Measurements from ENCODE around the gene VPS45. TPM values are rescaled to one million over a fixed set of nuclear protein-coding genes. Genes with fewer than 3 reads are reported as not detected.

Gene VPS45
- total RNA-seq, 1 experiment from 2014 or later: 30.3 TPM

DNA sequence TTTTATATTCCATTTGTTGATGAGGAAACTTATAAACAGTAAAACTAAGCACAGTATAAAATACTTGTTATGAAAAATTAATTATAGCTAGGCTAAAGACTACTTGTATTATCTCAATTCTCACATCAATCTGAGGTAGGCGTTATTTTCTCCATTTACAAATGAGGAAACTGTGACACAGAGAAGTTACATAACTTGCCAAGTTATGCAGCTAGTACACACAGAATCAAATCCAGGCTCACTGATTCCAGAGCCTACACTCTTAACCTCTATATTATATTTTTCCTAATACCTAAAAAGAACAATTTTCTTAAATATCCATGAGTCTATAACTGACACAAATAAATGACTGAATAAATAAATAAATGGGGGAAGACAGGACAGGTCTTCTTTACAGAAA, 11.2 kb upstream of the VPS45 start:
- POLR2A ChIA-PET (ENCODE audit: unreplicated experiment): no interaction called here
- H3K4me2 ChIP-seq: no peak overlapping the region
- no peaks in the 10 kb centered on the region for H4K20me1 ChIP-seq (ENCODE audit: insufficient read depth)
- no TSS peak for BruUV-seq (replicated peaks)
- H3K9me2 ChIP-seq (ENCODE audit: insufficient read depth): no peaks in the 10 kb centered on the region
- H3K36me3 ChIP-seq (ENCODE audit: low read depth): no peaks in the 10 kb centered on the region
- no peak overlapping the region for H2AFZ ChIP-seq
- no peak for TF ChIP-seq EZH2 (IDR thresholded peaks at IDR 0.05; ENCODE audit: low read depth)
- TF ChIP-seq, protein P1, sequence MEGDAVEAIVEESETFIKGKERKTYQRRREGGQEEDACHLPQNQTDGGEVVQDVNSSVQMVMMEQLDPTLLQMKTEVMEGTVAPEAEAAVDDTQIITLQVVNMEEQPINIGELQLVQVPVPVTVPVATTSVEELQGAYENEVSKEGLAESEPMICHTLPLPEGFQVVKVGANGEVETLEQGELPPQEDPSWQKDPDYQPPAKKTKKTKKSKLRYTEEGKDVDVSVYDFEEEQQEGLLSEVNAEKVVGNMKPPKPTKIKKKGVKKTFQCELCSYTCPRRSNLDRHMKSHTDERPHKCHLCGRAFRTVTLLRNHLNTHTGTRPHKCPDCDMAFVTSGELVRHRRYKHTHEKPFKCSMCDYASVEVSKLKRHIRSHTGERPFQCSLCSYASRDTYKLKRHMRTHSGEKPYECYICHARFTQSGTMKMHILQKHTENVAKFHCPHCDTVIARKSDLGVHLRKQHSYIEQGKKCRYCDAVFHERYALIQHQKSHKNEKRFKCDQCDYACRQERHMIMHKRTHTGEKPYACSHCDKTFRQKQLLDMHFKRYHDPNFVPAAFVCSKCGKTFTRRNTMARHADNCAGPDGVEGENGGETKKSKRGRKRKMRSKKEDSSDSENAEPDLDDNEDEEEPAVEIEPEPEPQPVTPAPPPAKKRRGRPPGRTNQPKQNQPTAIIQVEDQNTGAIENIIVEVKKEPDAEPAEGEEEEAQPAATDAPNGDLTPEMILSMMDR (conservative IDR thresholded peaks at IDR 0.05): no peak
- H3K79me2 ChIP-seq (ENCODE audit: low read depth): no peaks in the 10 kb centered on the region
- DNase-seq: no peak
- no peaks in the 10 kb centered on the region for H3K27me3 ChIP-seq (ENCODE audit: insufficient read depth, low read depth)
- intact Hi-C loops (cut with micrococcal nuclease; ENCODE audit: unreplicated experiment): no loop called here
- no peaks in the 10 kb centered on the region; the same call in 1 of the 2 replicates for H3F3A ChIP-seq (ENCODE audit: insufficient read depth, low read depth)
- H3K27ac ChIP-seq: no peak overlapping the region
- no peak overlapping the region for H3K4me3 ChIP-seq
- peaks cover 15% of the 10 kb centered on the region for H3K4me1 ChIP-seq (replicated peaks; ENCODE audit: insufficient read depth)
- CTCF ChIA-PET: no interaction called here
- H3K9me3 ChIP-seq (ENCODE audit: insufficient read depth, low read depth): no peaks in the 10 kb centered on the region

DNA sequence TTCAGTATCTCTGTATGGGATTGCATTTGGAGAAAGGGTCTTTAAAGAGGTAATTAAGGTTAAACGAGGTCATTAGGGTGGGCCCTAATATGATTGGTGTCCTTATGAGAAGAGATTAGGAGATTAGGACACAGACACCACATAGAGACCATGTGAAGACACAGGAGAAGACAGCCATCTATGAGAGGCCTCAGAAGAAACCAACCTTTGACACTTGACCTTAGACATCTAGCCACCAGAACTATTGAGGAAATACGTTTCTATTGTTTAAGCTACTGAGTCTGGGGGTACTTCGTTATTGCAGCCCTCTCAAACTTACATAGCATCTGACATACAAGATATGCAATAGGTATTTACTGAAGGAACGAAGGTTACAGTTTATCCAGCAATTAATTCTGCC, 7.3 kb upstream of the VPS45 start:
- Histone ChIP-seq H3K9me2 (ENCODE audit: insufficient read depth) (no peaks in the 10 kb centered on the region), H4K20me1 (ENCODE audit: insufficient read depth) (no peaks in the 10 kb centered on the region), H3K4me1 (replicated peaks; ENCODE audit: insufficient read depth) (peaks cover 19% of the 10 kb centered on the region), H2AFZ (no peak overlapping the region), H3K27me3 (ENCODE audit: insufficient read depth, low read depth) (no peaks in the 10 kb centered on the region), H3K4me3 (no peak overlapping the region), H3K36me3 (ENCODE audit: low read depth) (no peaks in the 10 kb centered on the region), H3F3A (ENCODE audit: insufficient read depth, low read depth) (peaks cover 9% of the 10 kb centered on the region), H3K27ac (no peak overlapping the region), H3K9me3 (ENCODE audit: insufficient read depth, low read depth) (no peaks in the 10 kb centered on the region), H3K79me2 (ENCODE audit: low read depth) (peaks cover 19% of the 10 kb centered on the region), H3K4me2 (no peak overlapping the region)
- BruUV-seq (replicated peaks): no TSS peak
- TF ChIP-seq, protein P1 (conservative IDR thresholded peaks at IDR 0.05): no peak
- no peak for TF ChIP-seq EZH2 (IDR thresholded peaks at IDR 0.05; ENCODE audit: low read depth)
- intact Hi-C loops (cut with micrococcal nuclease; ENCODE audit: unreplicated experiment): no loop called here
- ChIA-PET CTCF (no interaction called here), POLR2A (ENCODE audit: unreplicated experiment) (interaction anchor here (0.6 kb wide), 1 partner anchor 170 kb away, joined by 3 read pairs; no protein-coding TSS in a partner anchor)
- DNase-seq: no peak

DNA sequence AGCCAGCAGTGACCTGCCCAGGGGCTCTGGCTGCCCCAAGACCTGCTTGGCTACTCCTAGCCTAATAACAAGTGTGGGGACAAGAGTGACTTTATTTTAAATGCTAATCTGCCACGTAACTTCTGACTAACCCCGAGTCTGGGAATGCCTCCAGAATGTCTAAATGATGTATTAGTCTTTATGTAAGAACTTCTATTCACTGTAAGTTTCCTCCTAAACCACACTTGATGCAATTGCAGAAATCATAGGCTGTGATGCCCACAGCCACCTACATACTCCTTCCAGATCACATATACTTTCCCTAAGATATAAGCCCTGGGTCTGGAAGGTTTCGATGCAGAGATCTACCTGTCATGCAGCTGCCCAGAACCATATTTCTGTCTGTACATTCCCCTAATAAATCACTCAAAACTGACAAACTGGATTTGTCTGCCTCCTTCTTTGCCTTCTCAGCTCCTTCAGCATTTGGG, 5.9 kb upstream of the VPS45 start:
- Histone ChIP-seq H3K4me3 (no peak overlapping the region), H2AFZ (no peak overlapping the region), H3K9me2 (ENCODE audit: insufficient read depth) (no peaks in the 10 kb centered on the region), H3K27ac (peak overlapping the region; percentile 81), H3K27me3 (ENCODE audit: insufficient read depth, low read depth) (no peaks in the 10 kb centered on the region), H3K9me3 (ENCODE audit: insufficient read depth, low read depth) (no peaks in the 10 kb centered on the region), H3F3A (ENCODE audit: insufficient read depth, low read depth) (peaks cover 19% of the 10 kb centered on the region), H4K20me1 (ENCODE audit: insufficient read depth) (no peaks in the 10 kb centered on the region), H3K36me3 (ENCODE audit: low read depth) (no peaks in the 10 kb centered on the region), H3K4me1 (replicated peaks; ENCODE audit: insufficient read depth) (peaks cover 31% of the 10 kb centered on the region), H3K4me2 (peak overlapping the region; percentile 37), H3K79me2 (ENCODE audit: low read depth) (peaks cover 31% of the 10 kb centered on the region)
- intact Hi-C loops (cut with micrococcal nuclease; ENCODE audit: unreplicated experiment): no loop called here
- ChIA-PET CTCF (no interaction called here), POLR2A (ENCODE audit: unreplicated experiment) (no interaction called here)
- peak; percentile 58 to 90 for DNase-seq
- TF ChIP-seq, protein P1 (conservative IDR thresholded peaks at IDR 0.05): no peak
- TF ChIP-seq EZH2 (IDR thresholded peaks at IDR 0.05; ENCODE audit: low read depth): no peak
- BruUV-seq (replicated peaks): no TSS peak

Data from PC-9 (cell line).